ENCODE measurements around the gene ADGRB2.

The ADGRB2 gene

DNA sequence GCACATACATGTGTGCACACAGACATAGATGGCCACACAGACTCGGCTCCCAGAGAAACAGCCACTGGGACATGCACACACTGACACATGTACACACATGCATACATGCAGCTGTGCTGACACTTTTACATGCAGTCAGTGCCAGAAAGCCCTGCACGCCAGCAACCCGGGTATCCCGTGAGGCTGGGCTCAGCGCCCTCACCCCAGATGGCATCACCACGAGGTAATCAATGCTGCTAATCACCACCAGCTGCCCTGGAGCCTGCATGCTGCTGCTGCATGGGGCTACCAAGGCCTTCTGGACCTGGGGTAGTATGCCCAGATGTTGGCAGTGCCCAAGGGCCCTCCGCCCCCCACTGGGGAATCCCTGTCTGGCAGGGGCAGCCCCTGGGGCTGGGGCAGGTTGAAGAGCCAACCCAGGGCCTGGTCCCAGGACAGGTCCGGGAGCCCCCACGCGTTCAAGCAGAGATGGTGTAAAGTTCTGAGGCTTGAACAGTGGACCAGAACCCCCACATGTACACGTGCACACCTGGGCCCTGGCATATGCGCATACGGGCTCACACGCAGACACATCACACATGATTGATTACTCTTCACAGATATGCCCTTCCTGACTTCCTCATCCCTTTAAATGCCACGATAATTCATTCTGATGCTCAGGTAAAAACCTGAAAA lies 57.6 kb downstream of the ADGRB2 start:
- ATAC-seq (ENCODE audit: insufficient read depth, low read depth): no peak
- no peaks in the 10 kb centered on the region; the same call in 1 of the 2 replicates for H4K20me1 ChIP-seq (ENCODE audit: insufficient read depth, low read length)
- no peak overlapping the region for H3K9ac ChIP-seq (ENCODE audit: low read depth, low read length)
- peaks cover 4% of the 10 kb centered on the region for H3K27me3 ChIP-seq (ENCODE audit: insufficient read depth, low read length, poor library complexity)
- H2AFZ ChIP-seq (ENCODE audit: low read depth, low read length): no peak overlapping the region
- DNase-seq: no peak
- peaks cover 8% of the 10 kb centered on the region for H3K4me1 ChIP-seq (ENCODE audit: insufficient read depth, low read length)
- no peak overlapping the region for H3K27ac ChIP-seq (ENCODE audit: low read length)
- no peak overlapping the region for H3K4me2 ChIP-seq (ENCODE audit: insufficient read depth, low read length)
- H3K9me3 ChIP-seq (ENCODE audit: insufficient read depth, low read length, severe bottlenecking): no peaks in the 10 kb centered on the region
- H3K4me3 ChIP-seq (ENCODE audit: low read depth in 1 of 2, low read length in 2 of 2): no peak overlapping the region
- no peaks in the 10 kb centered on the region for H3K36me3 ChIP-seq (ENCODE audit: insufficient read depth, low read length)
- H3K79me2 ChIP-seq (ENCODE audit: insufficient read depth, low read length): no peaks in the 10 kb centered on the region
- TF ChIP-seq, protein P1, sequence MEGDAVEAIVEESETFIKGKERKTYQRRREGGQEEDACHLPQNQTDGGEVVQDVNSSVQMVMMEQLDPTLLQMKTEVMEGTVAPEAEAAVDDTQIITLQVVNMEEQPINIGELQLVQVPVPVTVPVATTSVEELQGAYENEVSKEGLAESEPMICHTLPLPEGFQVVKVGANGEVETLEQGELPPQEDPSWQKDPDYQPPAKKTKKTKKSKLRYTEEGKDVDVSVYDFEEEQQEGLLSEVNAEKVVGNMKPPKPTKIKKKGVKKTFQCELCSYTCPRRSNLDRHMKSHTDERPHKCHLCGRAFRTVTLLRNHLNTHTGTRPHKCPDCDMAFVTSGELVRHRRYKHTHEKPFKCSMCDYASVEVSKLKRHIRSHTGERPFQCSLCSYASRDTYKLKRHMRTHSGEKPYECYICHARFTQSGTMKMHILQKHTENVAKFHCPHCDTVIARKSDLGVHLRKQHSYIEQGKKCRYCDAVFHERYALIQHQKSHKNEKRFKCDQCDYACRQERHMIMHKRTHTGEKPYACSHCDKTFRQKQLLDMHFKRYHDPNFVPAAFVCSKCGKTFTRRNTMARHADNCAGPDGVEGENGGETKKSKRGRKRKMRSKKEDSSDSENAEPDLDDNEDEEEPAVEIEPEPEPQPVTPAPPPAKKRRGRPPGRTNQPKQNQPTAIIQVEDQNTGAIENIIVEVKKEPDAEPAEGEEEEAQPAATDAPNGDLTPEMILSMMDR (IDR thresholded peaks at IDR 0.05; ENCODE audit: borderline replicate concordance, extremely low read depth, low read length, poor library complexity, severe bottlenecking): no peak
- TF ChIP-seq EZH2 (IDR thresholded peaks at IDR 0.05; ENCODE audit: borderline replicate concordance, low read depth, low read length, severe bottlenecking): no peak

DNA sequence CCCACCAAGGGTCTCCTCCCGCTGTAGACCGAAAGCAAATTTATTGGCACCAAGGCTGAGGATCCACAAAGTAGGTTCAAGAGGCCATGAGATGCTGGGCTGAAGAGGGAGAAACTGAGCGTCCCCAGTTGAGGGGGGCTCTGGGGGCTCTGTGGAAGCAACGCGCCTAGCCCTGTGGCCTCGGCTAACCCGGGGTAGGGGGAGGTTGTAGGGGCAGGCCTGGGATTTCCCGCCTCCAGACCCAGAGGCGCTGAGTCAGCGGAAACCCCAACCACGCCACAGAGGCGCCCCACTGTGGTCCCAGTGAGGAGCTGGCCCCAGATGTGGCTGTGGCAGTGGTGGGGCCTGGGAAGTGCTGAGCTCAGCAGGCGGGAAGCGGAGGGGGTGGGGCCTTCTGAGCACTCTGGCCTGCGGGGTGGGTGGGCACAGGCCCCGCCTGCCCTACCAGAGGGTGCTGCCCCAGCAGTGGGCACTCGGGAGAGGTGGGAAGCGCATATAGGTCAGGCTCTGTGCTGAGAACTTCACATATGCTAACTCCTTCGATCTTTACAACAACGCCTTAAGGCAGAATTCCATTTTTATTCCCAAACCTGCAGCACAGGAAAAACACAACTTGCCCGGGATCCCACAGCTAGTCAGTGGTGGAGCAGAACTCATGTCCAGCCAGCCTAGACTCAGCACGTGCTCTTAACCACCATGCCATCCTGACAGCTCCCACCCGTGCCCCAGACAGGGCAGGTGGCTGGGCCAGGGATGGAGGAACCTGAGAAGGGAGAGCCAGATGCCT lies 58.9 kb downstream of the ADGRB2 start:
- Histone ChIP-seq H2AFZ (ENCODE audit: low read depth, low read length) (no peak overlapping the region), H3K9me3 (ENCODE audit: insufficient read depth, low read length, severe bottlenecking) (no peaks in the 10 kb centered on the region), H3K4me1 (ENCODE audit: insufficient read depth, low read length) (peaks cover 8% of the 10 kb centered on the region), H3K36me3 (ENCODE audit: insufficient read depth, low read length) (no peaks in the 10 kb centered on the region), H4K20me1 (ENCODE audit: insufficient read depth, low read length) (no peaks in the 10 kb centered on the region; the same call in 1 of the 2 replicates), H3K27ac (ENCODE audit: low read length) (no peak overlapping the region), H3K27me3 (ENCODE audit: insufficient read depth, low read length, poor library complexity) (peaks cover 4% of the 10 kb centered on the region), H3K79me2 (ENCODE audit: insufficient read depth, low read length) (no peaks in the 10 kb centered on the region), H3K4me3 (ENCODE audit: low read depth in 1 of 2, low read length in 2 of 2) (no peak overlapping the region), H3K4me2 (ENCODE audit: insufficient read depth, low read length) (no peak overlapping the region), H3K9ac (ENCODE audit: low read depth, low read length) (no peak overlapping the region)
- ATAC-seq (ENCODE audit: insufficient read depth, low read depth): peak; percentile 84
- DNase-seq: peak; percentile 68
- TF ChIP-seq, protein P1 (IDR thresholded peaks at IDR 0.05; ENCODE audit: borderline replicate concordance, extremely low read depth, low read length, poor library complexity, severe bottlenecking): peak; percentile 48
- TF ChIP-seq EZH2 (IDR thresholded peaks at IDR 0.05; ENCODE audit: borderline replicate concordance, low read depth, low read length, severe bottlenecking): no peak

DNA sequence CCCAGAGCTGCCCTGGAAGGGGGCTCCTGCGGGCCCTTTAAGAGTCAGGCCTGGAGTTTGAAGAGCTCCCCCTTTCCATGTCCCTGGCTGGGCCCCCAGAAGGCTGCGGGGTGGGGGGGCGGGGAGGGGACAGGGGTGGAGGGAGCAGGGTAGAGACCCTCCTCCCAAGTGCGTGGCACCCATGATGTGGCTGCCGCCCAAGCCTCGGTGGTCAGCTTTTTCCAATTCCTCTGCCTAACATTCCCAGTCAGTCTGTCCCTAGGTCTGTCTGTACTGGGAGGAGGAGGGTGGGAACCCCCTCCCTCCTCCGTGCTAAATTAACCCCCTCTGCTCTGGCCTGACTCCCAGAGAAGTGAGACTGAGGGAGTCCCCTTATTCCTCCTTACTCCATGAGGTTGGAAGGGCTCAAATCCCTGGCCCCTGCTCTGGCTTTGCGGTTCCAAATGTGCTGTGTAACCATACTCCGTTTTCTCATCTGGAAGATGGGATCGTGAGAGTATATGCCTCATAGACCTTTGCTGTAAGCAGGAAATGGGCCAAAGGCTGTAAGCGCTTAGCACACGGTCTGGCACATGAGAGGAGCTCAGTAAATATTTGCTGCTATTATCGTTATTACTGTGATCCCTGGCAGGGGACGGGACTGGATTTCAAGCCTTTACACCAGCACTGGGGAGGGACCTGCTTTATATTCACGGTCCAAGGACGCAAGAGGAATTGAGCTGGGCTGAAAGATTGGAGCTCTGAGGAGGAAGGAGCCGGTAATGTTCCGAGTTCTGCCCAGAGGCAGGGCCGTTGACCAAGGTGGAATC lies 59.7 kb downstream of the ADGRB2 start:
- DNase-seq (no peak), ATAC-seq (ENCODE audit: insufficient read depth, low read depth) (no peak)
- Histone ChIP-seq H3K4me3 (ENCODE audit: low read depth in 1 of 2, low read length in 2 of 2) (no peak overlapping the region), H3K36me3 (ENCODE audit: insufficient read depth, low read length) (no peaks in the 10 kb centered on the region), H4K20me1 (ENCODE audit: insufficient read depth, low read length) (no peaks in the 10 kb centered on the region; the same call in 1 of the 2 replicates), H3K4me1 (ENCODE audit: insufficient read depth, low read length) (peaks cover 8% of the 10 kb centered on the region), H3K27ac (ENCODE audit: low read length) (no peak overlapping the region), H2AFZ (ENCODE audit: low read depth, low read length) (no peak overlapping the region), H3K9me3 (ENCODE audit: insufficient read depth, low read length, severe bottlenecking) (no peaks in the 10 kb centered on the region), H3K4me2 (ENCODE audit: insufficient read depth, low read length) (no peak overlapping the region), H3K79me2 (ENCODE audit: insufficient read depth, low read length) (no peaks in the 10 kb centered on the region), H3K9ac (ENCODE audit: low read depth, low read length) (no peak overlapping the region), H3K27me3 (ENCODE audit: insufficient read depth, low read length, poor library complexity) (peaks cover 4% of the 10 kb centered on the region)
- TF ChIP-seq, protein P1 (IDR thresholded peaks at IDR 0.05; ENCODE audit: borderline replicate concordance, extremely low read depth, low read length, poor library complexity, severe bottlenecking): no peak
- no peak for TF ChIP-seq EZH2 (IDR thresholded peaks at IDR 0.05; ENCODE audit: borderline replicate concordance, low read depth, low read length, severe bottlenecking)

Data from DND-41 (cell line).